Cardiac fibroblast (primary cell): Measurements from ENCODE around the gene UPB1.

Source experiments
- DNase-seq, 2 donors: peaks; one replicate each; pipeline versions ENCODE4 v3.0.0 to v3.0.0-alpha.2; 2010; ENCODE audit warnings: low read depth in 2 of 2
- H3K4me3 ChIP-seq, 2 donors: replicated peaks in 1 of 2; 1 replicate in 1 of 2; 2 replicates in 1 of 2; pipeline ENCODE4 v1.5.1; 2011; ENCODE audit warnings: low read depth in 2 of 2, low read length in 2 of 2, mild to moderate bottlenecking in 2 of 2, moderate library complexity in 1 of 2
- TF ChIP-seq, protein P1 (sequence below): IDR thresholded peaks from one replicate; pipeline ENCODE4 v1.5.1; 2011; ENCODE audit warnings: low read depth, mild to moderate bottlenecking, low read length, inconsistent platforms

UPB1 gene

GRCh38 chr22:24474649-24475255 is 20.4 kb upstream of the UPB1 start:
- TF ChIP-seq, protein P1, sequence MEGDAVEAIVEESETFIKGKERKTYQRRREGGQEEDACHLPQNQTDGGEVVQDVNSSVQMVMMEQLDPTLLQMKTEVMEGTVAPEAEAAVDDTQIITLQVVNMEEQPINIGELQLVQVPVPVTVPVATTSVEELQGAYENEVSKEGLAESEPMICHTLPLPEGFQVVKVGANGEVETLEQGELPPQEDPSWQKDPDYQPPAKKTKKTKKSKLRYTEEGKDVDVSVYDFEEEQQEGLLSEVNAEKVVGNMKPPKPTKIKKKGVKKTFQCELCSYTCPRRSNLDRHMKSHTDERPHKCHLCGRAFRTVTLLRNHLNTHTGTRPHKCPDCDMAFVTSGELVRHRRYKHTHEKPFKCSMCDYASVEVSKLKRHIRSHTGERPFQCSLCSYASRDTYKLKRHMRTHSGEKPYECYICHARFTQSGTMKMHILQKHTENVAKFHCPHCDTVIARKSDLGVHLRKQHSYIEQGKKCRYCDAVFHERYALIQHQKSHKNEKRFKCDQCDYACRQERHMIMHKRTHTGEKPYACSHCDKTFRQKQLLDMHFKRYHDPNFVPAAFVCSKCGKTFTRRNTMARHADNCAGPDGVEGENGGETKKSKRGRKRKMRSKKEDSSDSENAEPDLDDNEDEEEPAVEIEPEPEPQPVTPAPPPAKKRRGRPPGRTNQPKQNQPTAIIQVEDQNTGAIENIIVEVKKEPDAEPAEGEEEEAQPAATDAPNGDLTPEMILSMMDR = no peak
- no peak for DNase-seq
- no peak overlapping the region for H3K4me3 ChIP-seq

DNA sequence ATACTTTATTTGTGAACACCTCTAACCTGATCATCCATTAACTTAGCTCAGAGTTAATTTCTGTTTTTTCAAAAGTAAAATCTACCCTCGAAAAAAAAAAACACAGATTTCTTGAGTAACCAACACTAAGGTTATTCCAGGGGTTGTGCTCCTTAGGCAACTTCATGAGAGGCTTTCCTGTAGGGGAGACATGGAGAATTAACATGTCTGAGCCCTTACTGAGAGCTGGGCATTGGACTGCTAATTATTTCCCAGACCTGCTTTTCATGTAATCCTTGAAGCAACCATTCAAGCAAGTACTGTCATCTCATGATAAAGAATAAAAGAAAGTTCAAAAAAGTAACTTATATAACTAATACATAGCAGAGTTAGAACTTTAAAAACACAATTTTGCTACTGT is 13.5 kb upstream of the UPB1 start:
- TF ChIP-seq, protein P1 = no peak
- no peak for DNase-seq
- H3K4me3 ChIP-seq = no peak overlapping the region

DNA sequence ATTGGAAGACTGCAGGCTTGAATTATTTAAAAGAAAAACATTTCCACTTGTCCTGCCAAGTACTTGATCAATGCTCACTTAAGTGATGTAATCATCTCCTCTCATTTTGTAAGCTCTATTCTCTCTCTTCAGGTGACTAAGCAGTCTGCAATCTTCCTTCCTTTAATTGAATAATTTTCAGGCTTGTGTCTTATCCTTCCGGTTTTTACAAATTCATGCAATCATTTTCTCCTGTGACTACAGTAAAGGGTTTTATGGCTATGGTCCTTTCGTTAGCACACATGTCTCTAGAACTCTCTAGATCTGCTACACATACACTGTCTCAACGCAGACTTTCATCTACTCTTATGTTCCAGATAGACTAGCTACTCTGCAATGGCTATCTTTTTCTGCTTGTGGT is 12.6 kb upstream of the UPB1 start:
- DNase-seq = peak; percentile 70 to 81
- no peak overlapping the region for H3K4me3 ChIP-seq
- TF ChIP-seq, protein P1 = no peak

GRCh38 chr22:24482998-24483397 is 12.1 kb upstream of the UPB1 start:
- no peak overlapping the region for H3K4me3 ChIP-seq
- TF ChIP-seq, protein P1 = no peak
- DNase-seq = no peak

DNA sequence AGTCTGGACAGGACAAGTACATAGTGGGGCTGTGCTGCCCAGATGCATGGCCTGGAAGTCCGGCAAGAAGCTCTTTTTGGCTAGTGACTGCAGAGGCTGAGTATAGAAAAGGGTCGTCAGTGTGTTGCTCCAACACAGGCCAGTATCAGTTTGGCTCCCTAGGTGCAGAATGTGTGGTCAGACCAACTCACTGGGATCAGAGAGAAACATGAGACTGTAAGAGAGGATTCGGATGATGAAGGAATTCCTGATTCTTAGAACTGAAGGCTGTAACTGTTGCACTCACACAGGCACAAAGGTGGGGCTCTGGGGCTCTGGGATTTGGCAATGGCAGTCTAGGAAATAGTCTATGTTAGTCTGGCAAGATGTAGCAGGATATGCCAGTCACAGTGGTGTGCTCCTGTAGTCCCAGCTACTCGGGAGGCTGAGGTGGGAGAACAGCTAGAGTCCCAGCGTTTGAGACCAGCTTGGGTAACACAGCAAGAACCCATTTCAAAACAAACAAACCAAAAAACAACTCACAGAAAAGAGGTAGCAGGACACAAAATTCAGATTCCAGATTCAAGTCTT is 11.1 kb upstream of the UPB1 start:
- no peak for DNase-seq
- no peak overlapping the region for H3K4me3 ChIP-seq
- TF ChIP-seq, protein P1 = no peak

DNA sequence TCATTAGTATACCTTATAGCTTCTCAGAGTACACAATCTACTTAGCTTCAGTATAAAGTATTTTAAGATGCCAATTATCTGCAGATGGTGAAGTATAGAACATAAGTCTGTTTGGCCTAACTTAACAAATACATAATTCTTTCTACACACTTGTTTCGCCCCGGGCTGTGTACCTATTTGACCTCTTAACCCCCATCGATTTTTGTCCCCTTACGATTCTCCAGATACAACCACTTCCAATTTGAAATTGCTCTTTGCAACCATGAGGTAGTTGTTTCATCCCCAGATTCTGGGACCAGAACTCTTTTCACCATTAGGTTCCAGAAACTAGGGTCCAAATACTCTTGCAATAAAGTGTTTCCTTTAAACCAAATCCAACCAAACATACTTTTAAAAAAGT is 10.0 kb upstream of the UPB1 start:
- TF ChIP-seq, protein P1 = no peak
- DNase-seq = no peak

GRCh38 chr22:24485608-24486007 is 9.5 kb upstream of the UPB1 start:
- TF ChIP-seq, protein P1 = no peak
- H3K4me3 ChIP-seq = no peak overlapping the region
- DNase-seq = no peak

More for the DNA sequence above, 10.0 kb upstream of the UPB1 start:
- H3K4me3 ChIP-seq = no peak overlapping the region
